Spleen (tissue), 7 donors: ENCODE results near the gene DMXL1.

Source experiments
- POLR2A ChIP-seq, 3 donors: fragments of 450-650 bp; IDR thresholded peaks; one replicate each; pipeline ENCODE4 v1.5.1; 2017; ENCODE audit warnings: antibody characterized with exemption in 3 of 3, mild to moderate bottlenecking in 1 of 3
- POLR2AphosphoS5 ChIP-seq, 3 donors: sonication (generic); formaldehyde crosslinking; IDR thresholded peaks; one replicate each; pipeline ENCODE4 v1.5.1; 2017; ENCODE audit warnings: antibody characterized with exemption in 3 of 3
- TF ChIP-seq, protein P1 (sequence below), 11 experiments: fragments of 200-600 bp in 7 of 11; fragments of 450-650 bp in 4 of 11; sonication (generic) in 4 of 11; IDR thresholded peaks in 8 of 11; conservative IDR thresholded peaks in 3 of 11; 1 replicate in 7 of 11; 2 replicates in 4 of 11; pipeline versions ENCODE4 v1.4.0 to v1.8.0; 2016 to 2021; ENCODE audit warnings: antibody characterized with exemption in 11 of 11, inconsistent platforms in 4 of 11, mild to moderate bottlenecking in 1 of 11
- donor health status: DM: no; HTN: no; CAD: no; lungs with moderate emphysema.
- donor health status: DM: no; HTN: no; CAD: no.
- donor health status: DM: no; HTN: no; CAD: no.

DNA sequence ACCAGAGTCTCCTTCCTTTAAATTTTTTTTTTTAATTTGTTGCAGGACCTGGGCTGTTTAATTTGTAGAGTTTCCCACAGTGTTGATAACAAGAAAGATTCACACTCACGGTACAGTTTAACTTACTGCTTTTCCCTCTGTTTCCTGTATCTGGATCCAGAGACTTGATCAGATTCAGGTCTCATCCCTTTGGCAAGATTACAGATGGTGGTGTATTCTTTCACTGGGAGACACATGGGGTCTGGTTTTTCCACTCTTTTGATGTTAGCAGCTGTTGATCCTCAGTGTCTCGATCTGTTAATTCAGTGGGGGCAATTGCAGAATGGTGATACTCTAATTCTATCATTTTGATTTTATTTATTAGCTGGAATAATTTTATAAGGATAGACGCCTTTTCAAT is 209.5 kb downstream of the DMXL1 start:
- TF ChIP-seq, protein P1, sequence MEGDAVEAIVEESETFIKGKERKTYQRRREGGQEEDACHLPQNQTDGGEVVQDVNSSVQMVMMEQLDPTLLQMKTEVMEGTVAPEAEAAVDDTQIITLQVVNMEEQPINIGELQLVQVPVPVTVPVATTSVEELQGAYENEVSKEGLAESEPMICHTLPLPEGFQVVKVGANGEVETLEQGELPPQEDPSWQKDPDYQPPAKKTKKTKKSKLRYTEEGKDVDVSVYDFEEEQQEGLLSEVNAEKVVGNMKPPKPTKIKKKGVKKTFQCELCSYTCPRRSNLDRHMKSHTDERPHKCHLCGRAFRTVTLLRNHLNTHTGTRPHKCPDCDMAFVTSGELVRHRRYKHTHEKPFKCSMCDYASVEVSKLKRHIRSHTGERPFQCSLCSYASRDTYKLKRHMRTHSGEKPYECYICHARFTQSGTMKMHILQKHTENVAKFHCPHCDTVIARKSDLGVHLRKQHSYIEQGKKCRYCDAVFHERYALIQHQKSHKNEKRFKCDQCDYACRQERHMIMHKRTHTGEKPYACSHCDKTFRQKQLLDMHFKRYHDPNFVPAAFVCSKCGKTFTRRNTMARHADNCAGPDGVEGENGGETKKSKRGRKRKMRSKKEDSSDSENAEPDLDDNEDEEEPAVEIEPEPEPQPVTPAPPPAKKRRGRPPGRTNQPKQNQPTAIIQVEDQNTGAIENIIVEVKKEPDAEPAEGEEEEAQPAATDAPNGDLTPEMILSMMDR (IDR thresholded peaks at IDR 0.05 in 8 of 11, conservative IDR thresholded peaks at IDR 0.05 in 3 of 11), result no peak
- TF ChIP-seq POLR2A (IDR thresholded peaks at IDR 0.05) (no peak), POLR2AphosphoS5 (IDR thresholded peaks at IDR 0.05) (no peak)
